SIG-M5 (cell line): ENCODE measurements around the gene ZGLP1.

Experiments used
- DNase-seq: peaks from one replicate; lab custom pipeline; 2025; lab: John Stamatoyannopoulos, UW

ZGLP1 gene

GRCh38 chr19:10277795-10278589 is 31.6 kb downstream of the ZGLP1 start:
- DNase-seq: no peak

- DNase-seq: no peak
Measured at GRCh38 chr19:10274589-10274988, 35.0 kb downstream of the ZGLP1 start.

- no peak for DNase-seq
Measured at GRCh38 chr19:10271543-10272086, 38.0 kb downstream of the ZGLP1 start.

- DNase-seq: no peak
Measured at GRCh38 chr19:10270616-10271394, 38.8 kb downstream of the ZGLP1 start, which contains the start of gene ICAM1. Gene ICAM1 (plus strand): TSS chr19:10271120. CDS start chr19:10271160, 40 bp downstream.

GRCh38 chr19:10270180-10270615 is 39.4 kb downstream of the ZGLP1 start:
- DNase-seq: no peak

GRCh38 chr19:10269333-10270179 is 40.1 kb downstream of the ZGLP1 start:
- no peak for DNase-seq

- DNase-seq: no peak
Measured at GRCh38 chr19:10268071-10268470, 41.5 kb downstream of the ZGLP1 start.

GRCh38 chr19:10266706-10267105 is 42.9 kb downstream of the ZGLP1 start:
- DNase-seq: no peak

- DNase-seq: no peak
Measured at GRCh38 chr19:10262771-10263170, 46.8 kb downstream of the ZGLP1 start.

- no peak for DNase-seq
Measured at GRCh38 chr19:10260141-10260584, 49.5 kb downstream of the ZGLP1 start.

GRCh38 chr19:10259162-10259905 is 50.3 kb downstream of the ZGLP1 start:
- no peak for DNase-seq

GRCh38 chr19:10258080-10258710 is 51.4 kb downstream of the ZGLP1 start:
- DNase-seq: no peak

- no peak for DNase-seq
Measured at GRCh38 chr19:10256970-10257615, 52.5 kb downstream of the ZGLP1 start.

GRCh38 chr19:10256551-10256950 is 53.1 kb downstream of the ZGLP1 start:
- no peak for DNase-seq

- no peak for DNase-seq
Measured at GRCh38 chr19:10255358-10255757, 54.3 kb downstream of the ZGLP1 start.
